ENCODE results near the gene LIPJ. TPM values are rescaled to one million over a fixed set of nuclear protein-coding genes. Genes with fewer than 3 reads are reported as not detected.

Gene LIPJ
- total RNA-seq, 3 donors from 2014 or later (not counting 1 experiment from before 2014, with no cell fraction given), result 0.09 TPM; not detected in 2

GRCh38 chr10:88647061-88647615 lies 60.6 kb downstream of the LIPJ start:
- WGBS (ENCODE audit: insufficient coverage), result 85% methylated on average over 1 of the region's 2 CpGs
- H3K36me3 Mint-ChIP-seq, result no peaks in the 10 kb centered on the region
- Histone ChIP-seq H3K4me1 (ENCODE audit: control insufficient read depth, insufficient read depth, low read length) (no peaks in the 10 kb centered on the region), H3K27me3 (ENCODE audit: control insufficient read depth, insufficient read depth, low read length) (peaks cover 2% of the 10 kb centered on the region), H3K36me3 (ENCODE audit: control insufficient read depth, insufficient read depth, low read length) (no peaks in the 10 kb centered on the region), H3K4me3 (ENCODE audit: low read length) (no peak overlapping the region), H3K27ac (ENCODE audit: low read length) (no peak overlapping the region), H3K9me3 (ENCODE audit: control insufficient read depth, insufficient read depth, low read length) (no peaks in the 10 kb centered on the region)
- H3K27ac Mint-ChIP-seq, result no peak overlapping the region
- ATAC-seq (no peak), DNase-seq (no peak)
- intact Hi-C loops (cut with micrococcal nuclease), result no loop called here
- H3K4me1 Mint-ChIP-seq, result no peaks in the 10 kb centered on the region
- TF ChIP-seq CTCF (IDR thresholded peaks at IDR 0.05), result no peak
- no peak overlapping the region for H3K4me3 Mint-ChIP-seq
- no peaks in the 10 kb centered on the region for H3K9me3 Mint-ChIP-seq
- H3K27me3 Mint-ChIP-seq (ENCODE audit: low read depth in 2 of 2), result peaks cover 5 to 9% of the 10 kb centered on the region in 2 donors

GRCh38 chr10:88651101-88651551 lies 64.6 kb downstream of the LIPJ start:
- H3K36me3 Mint-ChIP-seq, result no peaks in the 10 kb centered on the region
- H3K9me3 Mint-ChIP-seq, result no peaks in the 10 kb centered on the region
- intact Hi-C loops (cut with micrococcal nuclease), result no loop called here
- H3K4me3 Mint-ChIP-seq, result no peak overlapping the region
- no peaks in the 10 kb centered on the region for H3K4me1 Mint-ChIP-seq
- ATAC-seq, result no peak
- no peak for DNase-seq
- no peak overlapping the region for H3K4me3 ChIP-seq (ENCODE audit: low read length)
- H3K27ac Mint-ChIP-seq, result no peak overlapping the region
- no peaks in the 10 kb centered on the region for H3K36me3 ChIP-seq (ENCODE audit: control insufficient read depth, insufficient read depth, low read length)
- H3K27ac ChIP-seq (ENCODE audit: low read length), result no peak overlapping the region
- TF ChIP-seq CTCF (IDR thresholded peaks at IDR 0.05), result no peak
- no peaks in the 10 kb centered on the region for H3K4me1 ChIP-seq (ENCODE audit: control insufficient read depth, insufficient read depth, low read length)
- H3K9me3 ChIP-seq (ENCODE audit: control insufficient read depth, insufficient read depth, low read length), result no peaks in the 10 kb centered on the region
- H3K27me3 ChIP-seq (ENCODE audit: control insufficient read depth, insufficient read depth, low read length), result peaks cover 2% of the 10 kb centered on the region
- peaks cover 3 to 9% of the 10 kb centered on the region in 2 donors for H3K27me3 Mint-ChIP-seq (ENCODE audit: low read depth in 2 of 2)

GRCh38 chr10:88652616-88653015 lies 66.1 kb downstream of the LIPJ start:
- no peaks in the 10 kb centered on the region for H3K4me1 Mint-ChIP-seq
- no peak overlapping the region for H3K27ac ChIP-seq (ENCODE audit: low read length)
- no peaks in the 10 kb centered on the region for H3K36me3 ChIP-seq (ENCODE audit: control insufficient read depth, insufficient read depth, low read length)
- DNase-seq (no peak), ATAC-seq (no peak)
- WGBS (ENCODE audit: insufficient coverage), result no CpG with 5 or more reads among the region's 2 CpGs
- peaks cover 3 to 10% of the 10 kb centered on the region in 2 donors for H3K27me3 Mint-ChIP-seq (ENCODE audit: low read depth in 2 of 2)
- H3K9me3 ChIP-seq (ENCODE audit: control insufficient read depth, insufficient read depth, low read length), result no peaks in the 10 kb centered on the region
- no peak overlapping the region for H3K27ac Mint-ChIP-seq
- H3K9me3 Mint-ChIP-seq, result no peaks in the 10 kb centered on the region
- no peak overlapping the region for H3K4me3 ChIP-seq (ENCODE audit: low read length)
- H3K36me3 Mint-ChIP-seq, result no peaks in the 10 kb centered on the region
- H3K4me1 ChIP-seq (ENCODE audit: control insufficient read depth, insufficient read depth, low read length), result no peaks in the 10 kb centered on the region
- no peak overlapping the region for H3K4me3 Mint-ChIP-seq
- intact Hi-C loops (cut with micrococcal nuclease), result no loop called here
- peaks cover 2% of the 10 kb centered on the region for H3K27me3 ChIP-seq (ENCODE audit: control insufficient read depth, insufficient read depth, low read length)
- TF ChIP-seq CTCF (IDR thresholded peaks at IDR 0.05), result no peak

Other genes with a start within 250 kb of the LIPJ start
- 1 to 10 TPM; 4.0 to 6.8 (median 4.4) TPM for gene RNLS, start 3.4 kb upstream of the LIPJ start, total RNA-seq
- gene LIPF, start 77.7 kb downstream of the LIPJ start, total RNA-seq, result not detected
- not detected for gene LIPK, start 119.5 kb downstream of the LIPJ start, total RNA-seq
- gene LIPN, start 173.3 kb downstream of the LIPJ start, total RNA-seq, result under 1 TPM in 2 of 3 donors, not detected in 1; 0.66 to 0.83 TPM
- not detected for gene LIPM, start 216.0 kb downstream of the LIPJ start, total RNA-seq